ENCODE results near the gene PRPF39.
"Not testable (repeated sequence)": the region's sequence is repeated elsewhere in the genome, so short reads cannot be mapped to it uniquely, and the experiment has no call there.

The PRPF39 gene

DNA sequence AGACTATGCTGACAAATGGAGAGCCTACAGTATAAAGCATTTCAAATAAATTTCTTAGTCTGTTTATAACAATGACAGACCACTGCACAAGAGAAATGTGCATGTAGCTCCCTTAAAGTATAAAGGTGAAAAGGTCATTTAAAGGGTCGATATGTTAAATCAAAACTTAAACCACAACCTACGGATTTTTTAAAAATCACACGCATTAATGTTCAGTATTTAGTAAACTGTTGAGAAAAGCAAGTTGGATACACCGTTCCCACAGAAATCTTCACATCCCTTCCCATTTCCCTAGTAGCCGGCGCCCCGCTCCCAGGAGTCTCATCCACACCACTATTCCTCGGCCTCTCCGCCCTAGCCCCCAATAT, 49.8 kb downstream of the PRPF39 start:
- in situ Hi-C loops (cut with HindIII; ENCODE audit: low pct_unique_long_range_greater_than_20kb, low sequenced_read_pairs), result no loop called here
- DNase-seq (ENCODE audit: low read depth in 1 of 2, low spot score in 1 of 2), result no peak

DNA sequence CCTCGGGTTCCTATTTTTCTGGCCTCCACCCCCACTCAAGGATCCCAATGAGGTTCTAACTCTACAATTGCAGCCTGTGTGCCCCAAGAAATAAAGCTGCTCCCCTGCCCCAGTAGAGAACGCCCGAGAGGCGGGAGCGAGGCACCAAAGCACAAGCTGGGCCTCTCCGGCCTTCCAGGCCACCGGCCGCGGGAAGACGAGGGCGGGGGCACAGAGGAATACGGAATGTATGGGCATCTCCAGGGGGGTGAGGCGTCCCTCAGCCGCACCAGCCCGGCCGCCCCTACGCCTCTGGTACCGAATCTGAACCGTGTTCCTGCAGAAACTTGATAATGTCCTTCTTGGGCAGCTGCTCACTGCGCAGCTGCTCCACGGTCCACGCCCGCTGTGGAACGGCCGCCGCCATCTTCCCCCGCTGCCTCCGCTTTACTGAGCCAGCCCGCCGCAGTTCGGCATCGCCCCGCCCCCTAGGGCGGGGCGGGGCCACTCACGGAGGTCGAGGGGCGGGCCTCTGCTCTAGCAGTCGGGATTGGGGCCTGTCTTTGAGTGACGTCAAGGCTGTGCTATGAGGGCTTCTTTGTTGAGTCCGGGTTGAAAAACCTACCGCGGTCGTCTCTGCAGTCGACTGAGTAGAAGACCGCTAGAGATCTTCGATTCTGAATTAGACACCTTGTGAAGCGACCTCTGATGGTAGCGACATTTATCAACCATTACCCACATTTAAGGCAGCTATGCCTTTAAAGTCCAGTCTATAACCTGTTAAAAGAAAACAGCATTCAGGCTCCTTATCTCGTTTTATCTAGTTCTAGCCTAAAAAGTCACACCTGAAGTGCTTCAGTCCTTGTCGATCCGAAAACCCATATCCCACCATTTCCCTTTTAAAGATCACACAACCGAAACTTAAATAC, 50.4 kb downstream of the PRPF39 start, which contains the start of gene FKBP3:
TSS of gene FKBP3 (minus strand) at position 431 of the 908 bp plus-strand sequence. CDS start at position 406, 25 bp downstream.
- DNase-seq (ENCODE audit: low read depth in 1 of 2, low spot score in 1 of 2), result peak; percentile 93 to 100
- in situ Hi-C loops (cut with HindIII; ENCODE audit: low pct_unique_long_range_greater_than_20kb, low sequenced_read_pairs), result no loop called here
- peak; percentile 62; the same call in 1 of the 2 replicates for TF ChIP-seq JUND (IDR thresholded peaks at IDR 0.05; ENCODE audit: low read depth)

More for the DNA sequence above, 49.8 kb downstream of the PRPF39 start:
- no peak for TF ChIP-seq JUND (IDR thresholded peaks at IDR 0.05; ENCODE audit: low read depth)

DNA sequence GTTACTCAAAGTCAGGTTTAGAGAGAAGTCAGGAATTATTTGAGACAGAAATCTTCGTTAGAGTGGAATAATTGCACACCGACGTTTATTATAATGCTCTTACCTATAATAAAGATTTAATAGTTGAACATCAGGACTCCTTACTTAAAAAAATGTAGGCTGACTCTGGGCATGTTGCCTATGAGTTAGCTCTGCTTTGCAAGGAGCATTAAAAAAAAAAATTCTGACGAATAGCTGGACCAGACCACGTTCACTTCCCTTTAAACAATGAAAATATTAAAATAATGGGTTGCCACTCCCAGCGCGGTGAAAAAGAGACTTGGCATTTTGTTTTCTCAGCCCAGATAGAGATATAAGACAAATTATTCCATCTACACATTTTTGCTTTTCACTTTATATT, 51.2 kb downstream of the PRPF39 start:
- DNase-seq (ENCODE audit: low read depth in 1 of 2, low spot score in 1 of 2), result peak in 1 of 2 experiments; percentile 11
- no peak for TF ChIP-seq JUND (IDR thresholded peaks at IDR 0.05; ENCODE audit: low read depth)
- in situ Hi-C loops (cut with HindIII; ENCODE audit: low pct_unique_long_range_greater_than_20kb, low sequenced_read_pairs), result no loop called here

DNA sequence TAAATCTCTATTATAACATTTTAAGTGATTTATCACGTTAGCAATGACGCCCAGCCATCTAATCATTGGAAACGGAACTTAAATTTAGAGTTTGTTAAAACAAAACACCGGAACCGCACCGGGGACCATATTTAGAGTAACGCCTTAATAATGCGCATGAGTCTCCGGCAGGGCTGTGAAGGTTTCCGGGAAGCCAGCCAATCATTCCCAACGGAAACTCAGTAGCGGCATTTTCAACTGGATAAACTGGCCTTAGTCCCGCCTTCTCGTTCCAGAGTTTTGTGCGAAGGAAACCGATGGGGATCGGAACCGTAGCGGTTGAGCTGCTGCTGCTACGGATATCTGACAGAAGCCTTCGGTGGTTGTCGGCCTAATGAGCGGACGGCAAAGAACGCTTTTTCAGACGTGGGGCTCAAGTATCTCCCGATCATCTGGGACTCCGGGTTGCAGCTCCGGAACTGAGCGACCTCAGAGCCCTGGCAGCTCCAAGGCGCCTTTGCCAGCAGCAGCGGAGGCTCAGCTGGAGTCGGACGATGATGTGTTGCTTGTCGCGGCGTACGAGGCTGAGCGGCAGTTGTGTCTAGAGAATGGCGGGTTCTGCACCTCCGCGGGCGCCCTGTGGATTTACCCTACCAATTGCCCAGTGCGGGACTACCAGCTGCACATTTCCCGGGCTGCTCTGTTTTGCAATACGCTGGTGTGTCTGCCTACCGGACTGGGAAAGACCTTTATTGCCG, 51.9 kb downstream of the PRPF39 start, which contains the start of gene FANCM:
TSS of gene FANCM (plus strand) at position 272 of the 737 bp plus-strand sequence. CDS start at position 374, 102 bp downstream.
- DNase-seq (ENCODE audit: low read depth in 1 of 2, low spot score in 1 of 2), result peak; percentile 79 to 99
- in situ Hi-C loops (cut with HindIII; ENCODE audit: low pct_unique_long_range_greater_than_20kb, low sequenced_read_pairs), result no loop called here
- TF ChIP-seq JUND (IDR thresholded peaks at IDR 0.05; ENCODE audit: low read depth), result no peak

DNA sequence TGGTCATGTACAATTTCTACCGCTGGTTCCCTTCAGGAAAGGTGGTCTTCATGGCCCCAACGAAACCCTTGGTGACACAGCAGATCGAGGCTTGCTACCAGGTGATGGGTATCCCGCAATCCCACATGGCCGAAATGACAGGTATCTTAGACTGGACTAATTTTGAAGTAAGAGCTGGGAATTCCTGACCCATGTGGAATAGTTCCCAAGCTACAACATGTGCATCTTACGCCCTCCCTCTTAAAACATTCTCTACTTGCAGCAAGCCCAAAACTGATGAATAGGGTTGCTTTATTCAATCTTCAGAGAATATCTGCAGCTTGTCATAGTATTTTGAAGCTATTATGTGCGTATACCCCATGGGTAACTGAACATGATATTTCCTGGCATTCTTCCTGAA, 52.5 kb downstream of the PRPF39 start:
- in situ Hi-C loops (cut with HindIII; ENCODE audit: low pct_unique_long_range_greater_than_20kb, low sequenced_read_pairs), result no loop called here
- DNase-seq (ENCODE audit: low read depth in 1 of 2, low spot score in 1 of 2), result no peak
- no peak for TF ChIP-seq JUND (IDR thresholded peaks at IDR 0.05; ENCODE audit: low read depth)

DNA sequence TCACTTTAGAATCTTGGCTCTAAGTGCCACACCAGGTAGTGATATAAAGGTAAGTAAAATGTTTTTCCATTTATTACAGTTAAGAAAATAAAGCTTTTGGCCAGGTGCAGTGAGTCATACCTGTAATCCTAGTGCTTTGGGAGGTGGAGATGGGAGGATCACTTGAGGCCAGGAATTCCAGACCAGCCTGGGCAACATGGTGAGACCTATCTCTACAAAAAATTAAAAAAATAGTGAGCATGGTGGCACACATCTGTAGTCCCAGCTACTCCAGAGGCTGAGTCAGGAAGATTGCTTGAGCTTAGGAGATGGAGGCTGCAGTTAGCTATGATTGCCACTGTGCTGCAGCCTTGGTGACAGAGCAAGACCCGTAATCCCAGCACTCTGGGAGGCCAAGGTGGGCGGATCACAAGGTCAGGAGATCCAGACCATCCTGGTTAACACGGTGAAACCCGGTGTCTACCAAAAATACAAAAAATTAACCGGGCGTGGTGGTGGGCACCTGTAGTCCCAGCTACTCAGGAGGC, 56.8 kb downstream of the PRPF39 start:
- in situ Hi-C loops (cut with HindIII; ENCODE audit: low pct_unique_long_range_greater_than_20kb, low sequenced_read_pairs), result no loop called here
- no peak for DNase-seq (ENCODE audit: low read depth in 1 of 2, low spot score in 1 of 2)
- no peak for TF ChIP-seq JUND (IDR thresholded peaks at IDR 0.05; ENCODE audit: low read depth)

DNA sequence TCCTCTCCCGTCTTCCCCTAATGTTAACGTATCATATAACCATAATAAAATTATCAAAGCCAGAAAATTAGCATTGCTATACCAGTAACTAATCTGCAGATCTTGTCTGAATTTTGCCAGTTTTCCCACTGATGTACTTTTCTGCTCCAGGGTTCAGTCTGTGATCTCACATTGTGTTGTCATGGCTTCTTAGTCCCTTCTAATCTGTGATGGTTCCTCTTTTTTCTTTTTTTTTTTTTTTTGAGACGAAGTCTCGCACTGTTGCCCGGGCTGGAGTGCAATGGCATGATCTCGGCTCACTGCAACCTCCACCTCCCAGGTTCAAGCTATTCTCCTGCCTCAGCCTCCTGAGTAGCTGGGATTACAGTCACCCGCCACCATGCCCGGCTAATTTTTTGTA, 58.2 kb downstream of the PRPF39 start:
- DNase-seq (ENCODE audit: low read depth in 1 of 2, low spot score in 1 of 2); in situ Hi-C loops (cut with HindIII; ENCODE audit: low pct_unique_long_range_greater_than_20kb, low sequenced_read_pairs): not testable (repeated sequence)

DNA sequence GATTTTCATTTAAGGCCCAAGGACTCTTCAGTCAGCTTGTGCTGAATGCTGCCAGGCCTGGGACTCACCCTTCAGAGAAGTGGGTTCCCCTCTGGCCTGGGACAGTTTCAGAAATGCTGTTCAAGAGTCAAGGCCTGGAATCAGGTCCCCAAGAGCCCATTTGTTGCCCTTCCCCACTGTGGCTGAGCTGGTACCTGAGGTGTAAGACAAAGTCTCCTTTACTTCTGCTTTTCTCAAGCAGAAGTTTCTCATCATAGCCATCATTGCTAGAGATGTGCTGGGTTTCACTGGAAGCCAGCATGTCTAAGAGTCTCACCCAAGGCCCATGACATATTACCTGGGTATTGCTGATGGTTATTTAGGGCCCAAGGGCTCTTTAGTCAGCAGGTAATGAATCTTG, 60.7 kb downstream of the PRPF39 start:
- no peak for TF ChIP-seq JUND (IDR thresholded peaks at IDR 0.05; ENCODE audit: low read depth)
- in situ Hi-C loops (cut with HindIII; ENCODE audit: low pct_unique_long_range_greater_than_20kb, low sequenced_read_pairs), result no loop called here
- DNase-seq (ENCODE audit: low read depth in 1 of 2, low spot score in 1 of 2), result no peak

DNA sequence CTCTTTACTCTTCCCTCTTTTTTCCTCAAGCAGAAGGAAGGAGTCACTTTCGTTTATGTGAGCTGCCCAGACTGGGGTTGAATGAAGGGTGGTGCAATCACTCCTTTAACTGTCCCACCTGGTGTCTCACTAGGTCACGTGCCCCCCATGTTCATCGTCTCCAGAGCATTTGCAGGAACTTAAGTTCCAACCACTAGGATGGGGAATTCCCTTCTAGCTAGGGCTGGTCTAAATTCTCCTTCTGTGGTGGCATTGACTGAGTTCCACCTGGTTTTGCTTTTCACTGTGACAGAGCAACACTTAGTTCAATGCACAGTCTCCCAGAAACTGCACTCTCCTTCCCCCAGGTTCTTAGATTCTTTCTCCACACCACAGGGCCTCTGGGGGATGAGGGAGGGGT, 61.3 kb downstream of the PRPF39 start:
- DNase-seq (ENCODE audit: low read depth in 1 of 2, low spot score in 1 of 2), result no peak
- TF ChIP-seq JUND (IDR thresholded peaks at IDR 0.05; ENCODE audit: low read depth), result no peak
- in situ Hi-C loops (cut with HindIII; ENCODE audit: low pct_unique_long_range_greater_than_20kb, low sequenced_read_pairs), result no loop called here

DNA sequence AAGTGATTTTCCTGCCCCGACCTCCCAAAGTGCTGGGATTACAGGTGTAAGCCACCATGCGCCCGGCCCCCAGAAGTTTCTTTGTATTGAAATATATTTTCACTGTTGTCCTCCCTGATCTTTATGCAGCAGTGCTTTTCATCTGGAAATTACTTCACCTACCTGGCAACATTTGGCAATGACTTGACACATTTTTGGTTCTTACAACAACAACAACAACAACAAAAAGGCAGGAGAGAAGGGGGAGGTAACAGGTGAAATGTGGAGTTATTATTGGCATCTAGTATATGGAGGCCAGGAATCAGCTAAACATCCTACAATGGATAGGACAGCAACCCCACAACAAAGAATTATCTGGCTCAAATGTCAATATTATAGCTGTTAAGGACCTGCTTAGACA, 65.7 kb downstream of the PRPF39 start:
- TF ChIP-seq JUND (IDR thresholded peaks at IDR 0.05; ENCODE audit: low read depth), result no peak
- no peak for DNase-seq (ENCODE audit: low read depth in 1 of 2, low spot score in 1 of 2)
- in situ Hi-C loops (cut with HindIII; ENCODE audit: low pct_unique_long_range_greater_than_20kb, low sequenced_read_pairs), result no loop called here

DNA sequence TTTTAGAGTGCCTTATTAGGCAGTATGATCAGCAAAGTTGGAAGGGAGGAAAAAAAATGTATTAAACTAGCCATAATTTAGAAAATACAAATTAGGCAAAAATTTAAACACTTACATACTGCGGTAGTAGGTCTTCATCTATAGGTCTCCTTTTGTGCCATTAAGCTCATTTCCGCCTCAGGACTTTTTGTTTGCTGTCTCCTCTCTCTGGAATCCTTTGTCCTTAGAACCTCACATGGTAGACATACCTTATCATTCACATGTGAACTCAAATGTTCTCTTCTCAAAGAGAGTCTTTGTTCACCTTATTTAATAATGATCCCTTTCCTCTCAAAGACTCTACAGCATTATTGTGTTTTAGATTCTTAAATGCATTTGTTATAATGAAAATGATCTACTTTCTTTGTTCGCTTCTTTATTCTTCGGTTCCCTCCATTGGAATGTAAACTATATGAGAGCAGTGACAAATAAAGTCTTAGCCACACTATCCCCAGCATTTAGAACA, 66.5 kb downstream of the PRPF39 start:
- no peak for DNase-seq (ENCODE audit: low read depth in 1 of 2, low spot score in 1 of 2)
- TF ChIP-seq JUND (IDR thresholded peaks at IDR 0.05; ENCODE audit: low read depth), result no peak
- in situ Hi-C loops (cut with HindIII; ENCODE audit: low pct_unique_long_range_greater_than_20kb, low sequenced_read_pairs), result no loop called here

DNA sequence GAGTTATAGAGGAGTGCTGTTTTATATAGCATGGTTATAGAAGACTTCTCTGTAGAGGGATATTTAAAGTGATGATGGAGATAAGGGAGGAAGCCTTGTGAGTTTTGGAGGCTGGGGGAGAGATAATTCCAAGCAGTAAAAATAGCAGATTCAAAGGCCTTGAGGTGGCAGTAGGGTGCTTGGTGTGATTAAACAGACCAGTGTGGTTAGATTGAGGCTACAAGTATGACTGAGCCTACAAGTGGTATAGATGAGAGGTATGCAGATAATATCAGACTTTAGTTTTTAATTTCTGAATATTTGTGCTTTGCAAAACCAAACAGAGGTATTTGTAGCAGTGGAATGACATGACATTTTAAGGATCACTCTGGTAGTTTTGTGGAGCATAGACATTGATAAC, 72.2 kb downstream of the PRPF39 start:
- in situ Hi-C loops (cut with HindIII; ENCODE audit: low pct_unique_long_range_greater_than_20kb, low sequenced_read_pairs), result no loop called here
- no peak for DNase-seq (ENCODE audit: low read depth in 1 of 2, low spot score in 1 of 2)
- TF ChIP-seq JUND (IDR thresholded peaks at IDR 0.05; ENCODE audit: low read depth), result no peak

All from T47D (cell line).